SK-N-MC (cell line): ENCODE data around the gene LRRC10B.

Experiments used
- EZH2 ChIP-seq: fragments of 200-600 bp; sonication (generic); IDR thresholded peaks from one replicate; pipeline ENCODE4 v1.6.1; 2017; ENCODE audit warnings: antibody characterized with exemption
- POLR2AphosphoS5 ChIP-seq: IDR thresholded peaks from 2 replicates; pipeline ENCODE4 v1.6.1; 2012; ENCODE audit warnings: mild to moderate bottlenecking, low read depth, low read length, borderline replicate concordance

- no peak for TF ChIP-seq EZH2
- TF ChIP-seq POLR2AphosphoS5 = no peak
Observed at GRCh38 chr11:61529537-61530225, 21.1 kb downstream of the LRRC10B start.
